Head of caudate nucleus (tissue), 42 donors: Measurements from ENCODE around the gene EGFL6.
"Not testable (repeated sequence)": the region's sequence is repeated elsewhere in the genome, so short reads cannot be mapped to it uniquely, and the experiment has no call there.

Experiments used
- DNase-seq, 42 donors: peaks; one replicate each; pipeline versions ENCODE4 v3.0.0 to v3.0.0-alpha.2; 2020 to 2021; ENCODE audit warnings: mixed read lengths in 7 of 42
- intact Hi-C: fragments of 100-400 bp; cut with DNase I; formaldehyde crosslinking; loops from one replicate; pipeline ENCODE4 v1.15.0; 2022

Gene EGFL6

DNA sequence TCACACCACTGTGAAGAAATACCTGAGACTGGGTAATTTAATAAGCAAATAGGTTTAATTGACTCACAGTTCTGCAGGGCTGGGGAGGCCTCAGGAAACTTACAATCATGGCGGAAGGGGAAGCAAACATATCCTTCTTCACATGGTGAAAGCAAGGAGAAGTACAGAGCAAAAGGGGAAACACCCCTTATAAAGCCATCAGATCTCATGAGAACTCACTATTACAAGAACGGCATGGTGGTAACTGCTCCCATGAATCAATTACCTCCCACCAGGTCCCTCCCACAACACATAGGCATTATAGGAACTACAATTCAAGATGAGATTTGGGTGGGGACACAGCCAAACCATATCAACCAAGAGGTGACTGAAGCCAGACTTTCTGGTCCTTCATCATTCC lies 78.9 kb downstream of the EGFL6 start:
- DNase-seq, result not testable (repeated sequence)
- intact Hi-C loops, result loop anchor here (5.0 kb wide), 1 partner anchor 141 kb away; no protein-coding TSS in a partner anchor

DNA sequence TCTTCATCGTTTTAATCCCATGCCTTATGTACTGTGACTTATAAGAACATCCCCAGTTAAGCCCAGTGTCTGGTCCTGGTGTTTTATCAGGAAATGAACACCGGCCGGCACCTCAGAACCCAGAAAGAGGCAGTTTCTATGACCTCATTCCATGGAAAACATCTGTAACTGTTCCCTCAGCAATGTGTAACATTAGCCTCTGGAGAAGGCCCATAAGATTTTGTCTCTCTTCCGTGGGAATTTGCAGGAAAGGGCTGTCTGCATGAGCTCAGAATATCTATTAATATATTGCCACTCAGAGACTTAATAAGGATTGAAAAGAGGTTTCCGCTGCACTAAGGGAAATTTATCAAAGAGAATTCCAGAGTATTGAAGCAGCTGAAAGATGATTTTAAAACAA lies 80.4 kb downstream of the EGFL6 start:
- intact Hi-C loops, result loop anchor here (5.0 kb wide), 1 partner anchor 143 kb away; no protein-coding TSS in a partner anchor
- DNase-seq, result no peak

GRCh38 chrX:13650318-13650717 lies 80.9 kb downstream of the EGFL6 start:
- DNase-seq, result no peak
- intact Hi-C loops, result no loop called here

GRCh38 chrX:13651150-13651549 lies 81.7 kb downstream of the EGFL6 start:
- intact Hi-C loops, result no loop called here
- no peak for DNase-seq

DNA sequence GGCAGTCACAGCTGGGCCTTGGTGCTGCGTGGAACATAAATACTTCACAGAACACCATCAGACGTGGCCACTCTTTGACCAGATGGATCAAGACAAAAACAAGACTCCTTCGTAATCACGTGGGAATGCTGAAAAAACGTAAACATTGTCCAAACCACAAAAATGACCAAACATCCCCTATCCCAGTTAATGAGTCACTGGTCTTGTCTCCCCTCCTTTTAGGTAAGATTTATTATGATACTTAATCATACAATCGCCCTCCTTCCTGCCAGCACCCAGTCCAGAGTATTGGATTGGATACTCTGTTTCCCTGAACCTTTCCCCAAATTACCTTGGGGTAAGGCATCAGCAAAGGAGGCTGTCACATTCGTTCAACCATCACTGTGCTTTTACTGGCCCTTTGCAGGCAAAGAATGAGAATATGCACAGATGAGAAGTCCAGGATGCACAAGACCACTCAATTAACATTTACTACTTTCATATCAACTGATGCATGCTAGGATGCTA lies 82.9 kb downstream of the EGFL6 start:
- no peak for DNase-seq
- intact Hi-C loops, result no loop called here

DNA sequence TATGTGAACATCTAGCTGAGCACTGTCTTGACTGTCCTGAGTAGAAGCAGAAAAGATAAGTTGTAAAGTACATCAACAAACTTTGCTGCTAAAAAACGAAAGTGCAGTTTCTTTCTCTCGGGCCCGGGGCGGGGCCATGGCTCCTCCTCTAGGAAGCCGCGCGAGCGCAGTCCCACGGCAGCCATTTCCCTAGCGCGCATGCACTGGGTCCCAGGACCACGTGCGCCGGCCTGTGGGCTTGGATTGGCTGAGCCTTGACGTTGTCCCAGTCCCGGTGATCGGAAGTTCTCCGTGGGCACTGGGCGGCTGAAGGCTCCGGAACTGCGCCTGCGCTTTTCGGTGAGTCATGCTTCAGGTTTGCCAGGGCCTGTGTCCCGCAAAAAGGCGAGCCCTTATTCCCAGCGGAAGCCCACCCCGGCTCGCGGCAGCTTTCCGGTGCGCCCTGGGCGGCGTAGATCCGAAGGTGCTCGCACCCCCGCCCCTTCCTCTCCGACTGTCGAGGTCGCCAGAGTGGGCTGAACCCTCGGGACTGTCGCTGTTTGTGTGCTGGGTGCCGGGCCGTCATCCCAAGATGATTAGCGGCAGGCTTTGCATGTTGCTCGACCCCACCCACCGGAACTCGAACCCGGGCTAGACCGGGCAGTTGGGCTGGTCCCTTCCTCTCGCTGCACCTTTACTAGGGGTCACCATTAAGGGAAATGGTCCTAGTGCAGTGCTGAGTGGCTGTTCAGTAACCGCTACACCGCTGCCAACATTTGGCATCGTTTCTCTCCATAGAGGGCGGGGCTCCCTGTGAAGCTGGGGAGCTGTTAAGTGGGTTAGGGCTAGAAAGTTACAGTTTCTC lies 83.7 kb downstream of the EGFL6 start, which contains the start of gene TCEANC:
Gene TCEANC (plus strand): TSS at position 292 of the 844 bp plus-strand sequence. CDS start 9,368 bp downstream, outside the sequence.
- peak; percentile 85 to 96 (median 94) for DNase-seq
- intact Hi-C loops, result no loop called here

GRCh38 chrX:13654116-13654515 lies 84.7 kb downstream of the EGFL6 start:
- DNase-seq, result no peak
- intact Hi-C loops, result no loop called here

- DNase-seq, result no peak
- intact Hi-C loops, result loop anchor here (5.0 kb wide), 1 partner anchor 92 kb away; no protein-coding TSS in a partner anchor
Observed at GRCh38 chrX:13655674-13656073, 86.3 kb downstream of the EGFL6 start.

GRCh38 chrX:13658602-13659001 lies 89.2 kb downstream of the EGFL6 start:
- intact Hi-C loops, result loop anchor here (5.0 kb wide), 1 partner anchor 89 kb away; no protein-coding TSS in a partner anchor
- peak in 7 of 42 donors; percentile 8 to 58 (median 45) for DNase-seq

DNA sequence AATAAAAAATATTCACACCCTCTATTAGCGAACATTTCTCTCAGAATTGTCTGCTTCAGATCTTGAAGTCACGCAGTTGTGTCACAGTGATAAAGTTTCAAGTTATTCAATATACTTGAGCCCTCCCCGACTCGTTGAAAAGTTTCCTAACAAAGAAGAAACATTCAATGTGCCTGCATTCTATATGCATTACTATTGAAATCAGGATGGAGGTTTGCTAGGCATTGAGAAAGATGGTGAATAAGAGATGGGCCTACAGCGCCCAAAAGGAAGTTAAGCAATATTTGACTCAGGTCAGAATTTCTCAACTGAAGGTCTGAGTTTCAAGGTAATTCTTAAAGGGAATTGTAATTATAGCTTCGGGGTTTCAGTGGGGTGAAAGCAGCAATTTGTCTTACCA lies 89.7 kb downstream of the EGFL6 start:
- intact Hi-C loops, result loop anchor here (5.0 kb wide), 1 partner anchor 88 kb away; no protein-coding TSS in a partner anchor
- no peak for DNase-seq

GRCh38 chrX:13661735-13662288 lies 92.4 kb downstream of the EGFL6 start:
- no peak for DNase-seq
- intact Hi-C loops, result loop anchor here (5.0 kb wide), 1 partner anchor 370 kb away; no protein-coding TSS in a partner anchor

DNA sequence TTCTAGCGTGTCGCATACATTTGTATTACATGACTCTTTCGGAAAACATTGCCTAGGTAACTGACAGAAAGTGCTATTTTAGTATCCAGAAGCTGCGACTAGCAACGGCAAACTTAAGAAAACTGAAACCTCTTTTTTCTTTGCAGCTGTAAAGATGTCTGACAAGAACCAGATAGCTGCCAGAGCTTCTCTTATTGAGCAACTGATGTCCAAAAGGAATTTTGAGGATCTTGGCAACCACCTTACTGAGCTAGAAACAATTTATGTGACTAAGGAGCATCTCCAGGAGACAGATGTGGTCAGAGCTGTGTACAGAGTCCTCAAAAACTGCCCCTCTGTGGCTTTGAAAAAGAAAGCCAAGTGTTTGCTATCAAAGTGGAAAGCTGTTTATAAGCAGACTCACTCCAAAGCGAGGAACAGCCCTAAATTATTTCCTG lies 93.0 kb downstream of the EGFL6 start:
- DNase-seq, result no peak

DNA sequence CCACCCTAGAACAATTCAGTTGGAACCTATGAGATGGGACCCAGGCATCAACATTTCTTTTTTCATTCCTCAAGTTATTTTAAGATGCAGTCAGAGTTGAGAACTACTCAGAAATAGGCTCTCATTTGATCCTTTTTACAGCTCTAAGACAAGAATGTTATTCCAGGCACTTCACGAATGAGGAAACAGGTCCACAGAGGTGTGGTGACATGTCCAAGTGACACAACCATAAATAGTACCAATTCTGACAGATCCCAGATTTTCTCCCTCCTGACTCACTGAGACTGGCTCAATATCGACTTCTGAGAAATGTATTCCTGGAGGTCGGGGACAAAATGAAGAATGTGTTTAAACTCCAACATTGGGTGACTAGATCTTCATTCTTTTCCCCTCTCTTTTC lies 94.6 kb downstream of the EGFL6 start:
- intact Hi-C loops, result loop anchor here (5.0 kb wide), 1 partner anchor 368 kb away; no protein-coding TSS in a partner anchor
- DNase-seq, result no peak

More for the DNA sequence above, 93.0 kb downstream of the EGFL6 start:
- intact Hi-C loops, result loop anchor here (5.0 kb wide), 1 partner anchor 370 kb away; no protein-coding TSS in a partner anchor

- DNase-seq, result peak in 41 of 42 donors; percentile 17 to 83 (median 61)
- intact Hi-C loops, result no loop called here
Observed at GRCh38 chrX:13666836-13667235, 97.4 kb downstream of the EGFL6 start.

DNA sequence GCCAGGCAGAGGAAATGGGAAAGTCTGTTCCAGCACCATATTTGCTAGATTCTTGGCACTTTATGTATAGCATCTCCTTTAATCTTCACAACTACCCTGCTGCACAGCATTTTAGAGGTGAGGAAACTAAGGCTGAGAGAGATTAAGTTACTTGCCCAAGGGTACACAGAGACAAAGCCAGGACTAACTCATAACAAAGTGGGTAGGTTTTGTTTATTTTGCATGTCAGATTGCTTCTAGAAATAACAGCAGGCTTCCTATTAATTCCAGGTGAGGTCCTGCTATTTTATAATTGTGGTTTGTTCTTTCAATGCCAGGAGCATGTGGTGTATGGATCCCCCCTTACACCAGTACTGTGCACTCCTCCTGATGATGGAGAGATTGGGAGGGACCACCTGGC lies 98.5 kb downstream of the EGFL6 start:
- intact Hi-C loops, result no loop called here
- DNase-seq, result no peak

GRCh38 chrX:13669246-13669737 lies 99.9 kb downstream of the EGFL6 start:
- intact Hi-C loops, result no loop called here
- DNase-seq, result no peak

DNA sequence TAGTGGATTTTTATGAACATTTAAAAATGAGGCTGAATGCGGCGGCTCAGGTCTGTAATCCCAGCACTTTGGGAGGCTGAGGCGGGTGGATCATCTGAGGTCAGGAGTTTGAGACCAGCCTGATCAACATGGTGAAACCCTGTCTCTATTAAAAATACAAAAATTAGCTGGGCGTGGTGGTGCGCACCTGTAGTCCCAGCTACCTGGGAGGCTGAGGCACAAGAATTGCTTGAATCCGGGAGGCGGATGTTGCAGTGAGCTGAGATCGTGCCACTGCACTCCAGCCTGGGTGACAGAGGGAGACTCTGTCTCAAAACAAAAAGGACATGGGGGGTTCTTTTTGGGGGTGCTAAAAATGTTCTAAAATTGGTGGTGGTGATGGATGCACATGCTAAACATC lies 100.4 kb downstream of the EGFL6 start:
- intact Hi-C loops, DNase-seq: not testable (repeated sequence)

- intact Hi-C loops, result no loop called here
- DNase-seq, result no peak
Observed at GRCh38 chrX:13670197-13670596, 100.8 kb downstream of the EGFL6 start.

DNA sequence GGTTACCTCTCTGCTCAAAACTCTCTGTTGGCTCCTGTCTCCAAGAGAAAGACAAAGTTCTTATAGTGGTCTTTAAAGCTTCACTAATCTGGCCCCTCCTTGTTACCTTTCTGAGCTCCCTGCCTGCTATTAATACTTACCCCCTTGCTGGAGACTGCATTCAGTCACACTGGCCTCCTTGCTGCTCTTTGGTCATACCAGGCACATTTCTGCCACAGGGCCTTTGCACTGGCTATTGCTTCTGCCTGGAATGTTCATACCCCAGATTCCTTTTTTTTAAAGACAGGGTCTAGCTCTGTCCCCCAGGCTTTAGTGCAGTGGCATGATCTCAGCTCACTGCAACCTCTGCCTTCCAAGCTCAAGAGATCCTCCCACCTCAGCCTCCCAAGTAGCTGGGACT lies 103.6 kb downstream of the EGFL6 start:
- intact Hi-C loops, result no loop called here
- DNase-seq, result no peak

- intact Hi-C loops, result no loop called here
- no peak for DNase-seq
Observed at GRCh38 chrX:13676885-13677284, 107.5 kb downstream of the EGFL6 start.
